ENCODE results near the gene WNT7B.
"Not testable (repeated sequence)": the region's sequence is repeated elsewhere in the genome, so short reads cannot be mapped to it uniquely, and the experiment has no call there.

DNA sequence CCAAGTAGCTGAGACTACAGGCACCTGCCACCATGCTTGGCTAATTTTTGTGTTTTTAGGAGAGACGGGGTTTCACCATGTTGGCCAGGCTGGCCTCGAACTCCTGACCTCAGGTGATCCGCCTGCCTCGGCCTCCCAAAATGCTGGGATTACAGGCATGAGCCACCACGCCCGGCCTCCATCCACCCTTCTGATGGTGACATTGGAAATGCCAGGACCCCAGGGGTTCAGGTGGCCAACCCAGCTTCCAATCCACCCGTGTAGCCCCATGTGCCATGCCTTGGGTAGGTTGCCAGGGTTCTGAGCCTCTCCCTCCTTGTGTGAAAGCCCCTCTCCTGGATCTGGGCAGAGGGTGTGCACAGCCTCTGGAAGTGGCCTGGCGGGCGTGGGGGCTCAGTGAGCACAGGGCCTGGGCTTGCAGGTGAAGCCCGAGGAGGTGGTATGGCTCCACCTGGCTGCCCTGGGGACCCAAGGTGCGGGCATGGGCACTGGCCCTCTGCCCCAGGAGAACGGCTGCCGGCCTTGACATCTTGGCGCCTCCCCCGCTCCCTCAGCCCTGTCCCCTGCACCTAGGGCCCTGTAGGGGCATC lies 28.2 kb upstream of the WNT7B start:
- not testable (repeated sequence) for TF ChIP-seq CTCF, POLR2A (IDR thresholded peaks at IDR 0.05)

Data from Peyer's patch (tissue), 4 donors.